ENCODE data around the gene IFI44L.
A peak's percentile ranks its signal among the peaks of the same experiment; 100 is the strongest.

The IFI44L gene

DNA sequence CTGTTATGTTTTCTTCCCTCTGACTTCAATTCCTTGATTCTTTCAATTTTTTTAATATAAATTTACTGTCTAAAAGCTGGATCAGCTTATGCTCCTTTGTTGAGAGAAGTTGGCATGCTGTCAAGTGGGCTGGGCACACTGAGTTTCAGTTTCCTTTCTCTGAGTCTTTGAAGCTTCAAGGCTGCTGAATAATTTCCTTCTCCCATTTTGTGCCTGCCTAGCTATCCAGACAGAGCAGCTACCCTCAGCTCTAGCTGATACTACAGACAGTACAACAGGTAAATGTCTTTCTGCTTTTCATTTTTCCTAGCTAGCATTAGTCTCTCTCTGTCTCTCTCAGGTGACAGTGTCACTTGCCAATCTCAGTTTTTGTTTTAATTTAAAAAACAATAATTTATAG, 29.4 kb downstream of the IFI44L start, which contains the start of gene IFI44:
Gene IFI44 (plus strand): TSS at position 204 of the 400 bp plus-strand sequence. CDS start 365 bp downstream, outside the sequence.
- in situ Hi-C loops (cut with MboI; ENCODE audit: low pct_unique_long_range_greater_than_20kb, low sequenced_read_pairs, unreplicated experiment): no loop called here
- DNase-seq (ENCODE audit: low spot score): peak; percentile 35
- TF ChIP-seq, protein P1, sequence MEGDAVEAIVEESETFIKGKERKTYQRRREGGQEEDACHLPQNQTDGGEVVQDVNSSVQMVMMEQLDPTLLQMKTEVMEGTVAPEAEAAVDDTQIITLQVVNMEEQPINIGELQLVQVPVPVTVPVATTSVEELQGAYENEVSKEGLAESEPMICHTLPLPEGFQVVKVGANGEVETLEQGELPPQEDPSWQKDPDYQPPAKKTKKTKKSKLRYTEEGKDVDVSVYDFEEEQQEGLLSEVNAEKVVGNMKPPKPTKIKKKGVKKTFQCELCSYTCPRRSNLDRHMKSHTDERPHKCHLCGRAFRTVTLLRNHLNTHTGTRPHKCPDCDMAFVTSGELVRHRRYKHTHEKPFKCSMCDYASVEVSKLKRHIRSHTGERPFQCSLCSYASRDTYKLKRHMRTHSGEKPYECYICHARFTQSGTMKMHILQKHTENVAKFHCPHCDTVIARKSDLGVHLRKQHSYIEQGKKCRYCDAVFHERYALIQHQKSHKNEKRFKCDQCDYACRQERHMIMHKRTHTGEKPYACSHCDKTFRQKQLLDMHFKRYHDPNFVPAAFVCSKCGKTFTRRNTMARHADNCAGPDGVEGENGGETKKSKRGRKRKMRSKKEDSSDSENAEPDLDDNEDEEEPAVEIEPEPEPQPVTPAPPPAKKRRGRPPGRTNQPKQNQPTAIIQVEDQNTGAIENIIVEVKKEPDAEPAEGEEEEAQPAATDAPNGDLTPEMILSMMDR (IDR thresholded peaks at IDR 0.05; ENCODE audit: extremely low read depth, insufficient read depth, missing control alignments): no peak

DNA sequence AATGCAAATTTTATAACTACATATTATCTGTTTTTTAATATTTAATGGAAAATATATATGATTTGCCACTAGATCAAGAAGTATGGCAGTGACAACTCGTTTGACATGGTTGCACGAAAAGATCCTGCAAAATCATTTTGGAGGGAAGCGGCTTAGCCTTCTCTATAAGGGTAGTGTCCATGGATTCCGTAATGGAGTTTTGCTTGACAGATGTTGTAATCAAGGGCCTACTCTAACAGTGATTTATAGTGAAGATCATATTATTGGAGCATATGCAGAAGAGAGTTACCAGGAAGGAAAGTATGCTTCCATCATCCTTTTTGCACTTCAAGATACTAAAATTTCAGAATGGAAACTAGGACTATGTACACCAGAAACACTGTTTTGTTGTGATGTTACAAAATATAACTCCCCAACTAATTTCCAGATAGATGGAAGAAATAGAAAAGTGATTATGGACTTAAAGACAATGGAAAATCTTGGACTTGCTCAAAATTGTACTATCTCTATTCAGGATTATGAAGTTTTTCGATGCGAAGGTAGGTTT, 29.9 kb downstream of the IFI44L start:
- no peak for DNase-seq (ENCODE audit: low spot score)
- in situ Hi-C loops (cut with MboI; ENCODE audit: low pct_unique_long_range_greater_than_20kb, low sequenced_read_pairs, unreplicated experiment): no loop called here
- TF ChIP-seq, protein P1 (IDR thresholded peaks at IDR 0.05; ENCODE audit: extremely low read depth, insufficient read depth, missing control alignments): no peak

DNA sequence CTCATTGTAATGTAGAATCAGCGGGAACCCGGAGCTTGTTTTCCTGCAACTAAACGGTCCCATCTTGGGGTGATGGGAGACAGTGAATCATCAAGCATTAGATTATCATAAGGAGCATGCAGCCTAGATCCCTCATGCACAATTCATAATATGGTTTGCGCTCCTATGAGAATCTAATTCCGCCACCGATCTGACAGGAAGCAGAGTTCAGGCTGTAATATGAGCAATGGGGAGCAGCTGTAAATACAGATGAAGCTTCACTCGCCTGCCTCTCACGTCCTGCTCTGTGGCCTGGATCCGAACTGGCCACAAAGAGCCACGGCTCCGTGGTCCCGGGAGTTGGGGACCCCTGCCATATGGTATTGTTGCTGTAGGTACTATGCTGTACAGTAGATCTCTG, 31.0 kb downstream of the IFI44L start:
- DNase-seq (ENCODE audit: low spot score): no peak
- in situ Hi-C loops (cut with MboI; ENCODE audit: low pct_unique_long_range_greater_than_20kb, low sequenced_read_pairs, unreplicated experiment): no loop called here
- TF ChIP-seq, protein P1 (IDR thresholded peaks at IDR 0.05; ENCODE audit: extremely low read depth, insufficient read depth, missing control alignments): no peak

DNA sequence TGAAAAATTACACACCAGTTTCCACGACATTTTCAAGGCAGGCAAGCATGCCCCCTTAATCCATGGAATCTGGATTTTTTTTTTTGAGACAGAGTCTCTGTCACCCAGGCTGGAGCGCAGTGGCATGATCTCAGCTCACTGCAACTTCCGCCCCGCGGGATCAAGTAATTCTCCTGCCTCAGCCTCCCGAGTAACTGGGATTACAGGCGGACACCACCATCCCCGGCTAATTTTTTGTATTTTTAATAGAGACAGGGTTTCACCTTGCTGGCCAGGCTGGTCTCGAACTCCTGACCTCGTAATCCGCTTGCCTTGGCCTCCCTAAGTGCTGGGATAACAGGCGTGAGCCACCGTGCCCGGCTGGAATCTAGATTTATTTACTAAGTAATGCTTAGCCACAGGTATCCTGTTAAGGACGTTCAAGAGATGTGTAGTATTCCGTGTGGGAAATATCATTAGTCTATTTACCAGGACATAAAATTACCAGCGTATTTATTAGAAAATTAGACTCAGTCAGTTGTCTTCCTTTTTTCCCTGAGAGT, 31.8 kb downstream of the IFI44L start:
- in situ Hi-C loops (cut with MboI; ENCODE audit: low pct_unique_long_range_greater_than_20kb, low sequenced_read_pairs, unreplicated experiment): no loop called here

DNA sequence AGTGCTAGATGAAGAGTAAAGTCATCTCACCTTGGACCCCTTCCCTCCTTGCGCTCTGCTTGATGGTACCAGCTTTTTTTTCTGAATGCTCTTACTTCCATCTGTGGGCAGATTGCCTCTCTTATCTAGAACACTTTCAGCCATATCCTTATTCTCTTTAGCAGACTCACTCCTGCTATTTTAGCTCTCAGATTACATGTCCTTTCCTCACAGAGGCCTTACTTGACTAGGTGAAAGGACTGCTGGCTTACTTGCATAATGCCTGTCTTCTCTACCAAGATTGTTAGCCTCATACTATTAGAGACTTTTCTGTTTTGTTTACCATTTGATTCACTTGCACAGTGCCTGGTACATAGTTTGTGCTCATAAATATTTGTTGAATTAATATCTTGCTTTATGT, 38.7 kb downstream of the IFI44L start:
- in situ Hi-C loops (cut with MboI; ENCODE audit: low pct_unique_long_range_greater_than_20kb, low sequenced_read_pairs, unreplicated experiment): no loop called here
- no peak for DNase-seq (ENCODE audit: low spot score)
- TF ChIP-seq, protein P1 (IDR thresholded peaks at IDR 0.05; ENCODE audit: extremely low read depth, insufficient read depth, missing control alignments): no peak

More for the DNA sequence above, 31.8 kb downstream of the IFI44L start:
- DNase-seq (ENCODE audit: low spot score): no peak
- TF ChIP-seq, protein P1 (IDR thresholded peaks at IDR 0.05; ENCODE audit: extremely low read depth, insufficient read depth, missing control alignments): no peak

DNA sequence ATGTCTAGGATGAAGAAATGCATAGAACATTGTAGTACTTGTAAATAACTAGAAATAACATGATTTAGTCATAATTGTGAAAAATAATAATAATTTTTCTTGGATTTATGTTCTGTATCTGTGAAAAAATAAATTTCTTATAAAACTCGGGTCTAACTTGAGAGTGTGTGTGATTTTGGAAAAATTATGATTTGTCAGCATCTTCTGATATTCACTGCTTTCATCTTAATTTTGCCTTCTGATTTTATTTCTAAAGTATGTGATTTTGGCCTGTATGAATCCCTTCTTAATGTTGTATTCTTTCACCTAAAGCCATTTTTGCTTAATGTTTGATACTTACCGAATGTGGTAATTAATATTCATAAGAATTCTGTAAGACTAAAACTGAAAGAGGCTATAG, 43.7 kb downstream of the IFI44L start:
- TF ChIP-seq, protein P1 (IDR thresholded peaks at IDR 0.05; ENCODE audit: extremely low read depth, insufficient read depth, missing control alignments): no peak
- no peak for DNase-seq (ENCODE audit: low spot score)
- in situ Hi-C loops (cut with MboI; ENCODE audit: low pct_unique_long_range_greater_than_20kb, low sequenced_read_pairs, unreplicated experiment): no loop called here

All from GM13977 (cell line).